DND-41 (cell line): ENCODE measurements around the gene RBPJL.

ENCODE experiments used
- ATAC-seq: fragments of 200-7000 bp; cut with Tn5 transposase; 3 replicates; pipeline ENCODE4 v1.9.1; 2021; ENCODE audit warnings: low read depth; ENCODE audit not compliant: insufficient read depth
- DNase-seq: peaks from one replicate; pipeline ENCODE4 v3.0.0-alpha.2; 2020
- H2AFZ ChIP-seq: 2 replicates; pipeline ENCODE4 v1.6.0; 2012; ENCODE audit warnings: low read depth, low read length
- H3K27ac ChIP-seq: 2 replicates; pipeline ENCODE4 v1.5.1; 2012; ENCODE audit warnings: low read length, inconsistent platforms
- H3K27me3 ChIP-seq: fragments of 200-600 bp; sonication (generic); 2 replicates; pipeline ENCODE4 v1.6.0; 2012; ENCODE audit warnings: low read length, mild to moderate bottlenecking, inconsistent platforms; ENCODE audit not compliant: insufficient read depth, poor library complexity
- H3K36me3 ChIP-seq: 2 replicates; pipeline ENCODE4 v1.5.1; 2012; ENCODE audit warnings: low read length, inconsistent platforms; ENCODE audit not compliant: insufficient read depth
- H3K4me1 ChIP-seq: 2 replicates; pipeline ENCODE4 v1.5.1; 2012; ENCODE audit warnings: mild to moderate bottlenecking, low read length; ENCODE audit not compliant: insufficient read depth
- H3K4me2 ChIP-seq: 2 replicates; pipeline ENCODE4 v1.6.0; 2012; ENCODE audit warnings: mild to moderate bottlenecking, moderate library complexity, low read length, inconsistent platforms; ENCODE audit not compliant: insufficient read depth
- H3K4me3 ChIP-seq, 2 experiments: fragments of 200-600 bp in 1 of 2; shearing (Covaris generic) in 1 of 2; 2 replicates each; pipeline ENCODE4 v1.5.1; 2012 to 2016; ENCODE audit warnings: inconsistent platforms in 2 of 2, low read length in 2 of 2, mild to moderate bottlenecking in 2 of 2, low read depth in 1 of 2, moderate library complexity in 1 of 2
- H3K79me2 ChIP-seq: 2 replicates; pipeline ENCODE4 v1.6.0; 2012; ENCODE audit warnings: low read length, inconsistent platforms; ENCODE audit not compliant: insufficient read depth
- H3K9ac ChIP-seq: 2 replicates; pipeline ENCODE4 v1.6.0; 2012; ENCODE audit warnings: low read depth, mild to moderate bottlenecking, inconsistent platforms, low read length, moderate library complexity
- H3K9me3 ChIP-seq: 2 replicates; pipeline ENCODE4 v1.5.1; 2012; ENCODE audit warnings: low read length, moderate library complexity, mild to moderate bottlenecking, inconsistent platforms; ENCODE audit not compliant: insufficient read depth, severe bottlenecking
- H4K20me1 ChIP-seq: 2 replicates; pipeline ENCODE4 v1.6.0; 2012; ENCODE audit warnings: low read length; ENCODE audit not compliant: insufficient read depth
- EZH2 ChIP-seq: IDR thresholded peaks from 3 replicates; pipeline ENCODE4 v1.6.1; 2012; ENCODE audit warnings: borderline replicate concordance, low read depth, mild to moderate bottlenecking, moderate library complexity, low read length, inconsistent platforms; ENCODE audit not compliant: severe bottlenecking
- TF ChIP-seq, protein P1 (sequence below): IDR thresholded peaks from 2 replicates; pipeline ENCODE4 v1.5.1; 2012; ENCODE audit warnings: borderline replicate concordance, low read length, moderate library complexity, mild to moderate bottlenecking; ENCODE audit not compliant: poor library complexity, severe bottlenecking; ENCODE audit errors: extremely low read depth

RBPJL gene

DNA sequence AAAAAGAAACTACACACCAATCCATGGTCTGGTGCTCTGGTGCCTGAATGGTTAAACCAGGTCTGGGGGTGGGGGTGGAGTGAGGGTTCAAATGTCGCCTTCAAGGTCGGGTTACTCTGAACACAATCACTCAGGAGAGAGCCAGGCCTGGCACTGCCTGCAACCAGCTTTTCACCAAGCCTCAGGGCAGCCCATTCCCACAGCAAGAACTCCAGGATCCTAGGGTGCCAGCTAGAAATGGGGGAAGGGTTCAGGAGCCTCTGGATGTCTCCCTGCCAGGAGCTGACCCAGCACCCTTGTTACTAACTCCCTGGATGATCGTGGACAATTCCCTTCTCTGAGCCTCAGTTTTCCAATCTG is 34.9 kb downstream of the RBPJL start:
- H3K79me2 ChIP-seq: no peaks in the 10 kb centered on the region
- H3K4me3 ChIP-seq: no peak overlapping the region
- H4K20me1 ChIP-seq: 0 out of 2 replicates have a peak, but pooled peaks cover 2% of the 10 kb centered on the region
- H3K27me3 ChIP-seq: peaks cover 67% of the 10 kb centered on the region
- H3K9me3 ChIP-seq: no peaks in the 10 kb centered on the region
- ATAC-seq (no peak), DNase-seq (no peak)
- H3K9ac ChIP-seq: no peak overlapping the region
- H3K4me2 ChIP-seq: no peak overlapping the region
- H3K4me1 ChIP-seq: no peaks in the 10 kb centered on the region
- no peak for TF ChIP-seq EZH2
- no peak overlapping the region for H3K27ac ChIP-seq
- no peak overlapping the region for H2AFZ ChIP-seq
- no peaks in the 10 kb centered on the region for H3K36me3 ChIP-seq

DNA sequence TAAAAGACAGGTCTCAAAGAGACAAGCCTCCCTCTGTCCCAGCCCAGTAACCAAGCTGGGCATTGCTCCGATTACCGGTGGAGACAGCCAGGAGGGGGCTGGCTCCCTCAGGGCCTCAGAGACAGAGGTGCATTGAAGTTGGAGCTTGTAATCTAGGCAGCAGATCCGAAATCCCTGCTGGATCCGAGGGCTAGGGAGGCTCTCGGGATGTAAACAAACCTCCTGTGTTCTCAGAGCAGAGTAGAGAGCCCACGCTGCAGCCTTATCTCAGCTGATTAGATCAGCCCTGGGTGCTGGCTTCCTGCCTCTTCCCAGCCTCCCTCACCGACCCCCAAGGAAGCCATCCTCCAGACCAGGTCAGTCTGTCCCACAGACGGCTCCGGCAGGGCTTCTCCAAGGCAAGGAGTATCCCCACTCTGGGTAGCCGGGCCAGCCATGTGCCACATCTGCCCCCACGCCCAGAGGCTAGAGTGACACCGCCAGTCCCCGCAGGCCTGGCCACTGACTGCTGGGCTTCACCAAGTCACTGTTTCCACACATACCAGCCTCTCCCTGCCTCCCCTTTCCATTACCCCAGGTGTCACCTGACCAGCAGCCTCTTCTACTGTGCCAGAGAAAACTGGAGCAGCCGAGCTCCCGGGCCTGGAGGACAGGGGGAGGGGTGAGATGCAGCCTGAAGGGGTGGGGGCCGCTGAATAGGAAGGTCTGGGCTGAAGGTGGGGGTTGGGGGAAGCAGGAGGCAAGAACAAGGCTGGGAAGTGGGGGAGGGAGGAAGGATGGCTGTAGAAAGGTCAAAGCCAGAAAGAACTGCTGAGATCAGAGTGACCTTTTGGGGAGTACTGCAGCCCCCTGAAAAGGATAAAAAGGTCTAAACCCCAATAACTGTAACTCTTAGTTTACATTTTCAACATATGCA is 35.6 kb downstream of the RBPJL start:
- H3K36me3 ChIP-seq: no peaks in the 10 kb centered on the region
- H2AFZ ChIP-seq: no peak overlapping the region
- ATAC-seq (no peak), DNase-seq (no peak)
- TF ChIP-seq, protein P1, sequence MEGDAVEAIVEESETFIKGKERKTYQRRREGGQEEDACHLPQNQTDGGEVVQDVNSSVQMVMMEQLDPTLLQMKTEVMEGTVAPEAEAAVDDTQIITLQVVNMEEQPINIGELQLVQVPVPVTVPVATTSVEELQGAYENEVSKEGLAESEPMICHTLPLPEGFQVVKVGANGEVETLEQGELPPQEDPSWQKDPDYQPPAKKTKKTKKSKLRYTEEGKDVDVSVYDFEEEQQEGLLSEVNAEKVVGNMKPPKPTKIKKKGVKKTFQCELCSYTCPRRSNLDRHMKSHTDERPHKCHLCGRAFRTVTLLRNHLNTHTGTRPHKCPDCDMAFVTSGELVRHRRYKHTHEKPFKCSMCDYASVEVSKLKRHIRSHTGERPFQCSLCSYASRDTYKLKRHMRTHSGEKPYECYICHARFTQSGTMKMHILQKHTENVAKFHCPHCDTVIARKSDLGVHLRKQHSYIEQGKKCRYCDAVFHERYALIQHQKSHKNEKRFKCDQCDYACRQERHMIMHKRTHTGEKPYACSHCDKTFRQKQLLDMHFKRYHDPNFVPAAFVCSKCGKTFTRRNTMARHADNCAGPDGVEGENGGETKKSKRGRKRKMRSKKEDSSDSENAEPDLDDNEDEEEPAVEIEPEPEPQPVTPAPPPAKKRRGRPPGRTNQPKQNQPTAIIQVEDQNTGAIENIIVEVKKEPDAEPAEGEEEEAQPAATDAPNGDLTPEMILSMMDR: no peak
- no peaks in the 10 kb centered on the region for H3K9me3 ChIP-seq
- no peaks in the 10 kb centered on the region for H3K4me1 ChIP-seq
- H3K4me2 ChIP-seq: no peak overlapping the region
- no peak overlapping the region for H3K27ac ChIP-seq
- H4K20me1 ChIP-seq: 0 out of 2 replicates have a peak, but pooled peaks cover 2% of the 10 kb centered on the region
- H3K4me3 ChIP-seq: no peak overlapping the region
- no peaks in the 10 kb centered on the region for H3K79me2 ChIP-seq
- peaks cover 66% of the 10 kb centered on the region for H3K27me3 ChIP-seq
- H3K9ac ChIP-seq: no peak overlapping the region

DNA sequence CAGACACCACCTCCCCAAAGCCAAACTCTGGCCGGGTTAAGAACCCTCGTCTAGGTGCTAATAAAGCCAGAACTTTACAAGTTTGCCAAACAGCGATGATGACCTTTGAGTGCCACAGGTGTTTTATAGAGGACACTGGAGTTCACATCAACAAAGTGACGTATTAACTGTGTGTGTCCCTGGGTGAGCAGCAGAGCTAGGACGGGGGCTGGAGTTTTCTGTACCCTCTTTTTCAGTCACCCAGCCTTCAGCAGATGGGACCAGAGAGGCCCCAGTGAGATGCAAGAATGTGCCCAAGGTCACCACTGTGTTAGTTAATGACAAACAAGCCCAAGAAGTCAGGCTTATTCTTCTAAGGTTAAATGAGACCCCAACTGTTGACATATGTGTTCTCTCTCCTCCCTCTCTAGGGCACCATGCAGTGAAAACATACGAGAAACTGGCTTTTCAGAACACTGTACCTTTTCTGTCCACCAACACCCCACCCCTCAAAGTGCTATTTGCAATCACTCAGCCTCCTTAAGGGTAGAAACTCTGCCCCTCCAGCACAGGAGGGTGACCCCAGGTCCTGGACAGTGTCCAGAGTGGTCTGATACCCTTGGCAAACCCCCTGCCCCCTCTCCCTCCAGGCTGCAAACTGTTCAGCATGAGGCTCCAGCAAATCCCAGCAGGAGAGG is 36.4 kb downstream of the RBPJL start:
- ATAC-seq: no peak
- 0 out of 2 replicates have a peak, but pooled peaks cover 2% of the 10 kb centered on the region for H4K20me1 ChIP-seq
- TF ChIP-seq EZH2: no peak
- TF ChIP-seq, protein P1: no peak
- H3K79me2 ChIP-seq: no peaks in the 10 kb centered on the region
- H2AFZ ChIP-seq: no peak overlapping the region
- no peak overlapping the region for H3K27ac ChIP-seq
- H3K9ac ChIP-seq: no peak overlapping the region
- H3K36me3 ChIP-seq: no peaks in the 10 kb centered on the region
- H3K4me1 ChIP-seq: no peaks in the 10 kb centered on the region
- no peak overlapping the region for H3K4me2 ChIP-seq
- DNase-seq: no peak
- no peaks in the 10 kb centered on the region for H3K9me3 ChIP-seq
- H3K4me3 ChIP-seq: no peak overlapping the region
- peaks cover 67% of the 10 kb centered on the region for H3K27me3 ChIP-seq

DNA sequence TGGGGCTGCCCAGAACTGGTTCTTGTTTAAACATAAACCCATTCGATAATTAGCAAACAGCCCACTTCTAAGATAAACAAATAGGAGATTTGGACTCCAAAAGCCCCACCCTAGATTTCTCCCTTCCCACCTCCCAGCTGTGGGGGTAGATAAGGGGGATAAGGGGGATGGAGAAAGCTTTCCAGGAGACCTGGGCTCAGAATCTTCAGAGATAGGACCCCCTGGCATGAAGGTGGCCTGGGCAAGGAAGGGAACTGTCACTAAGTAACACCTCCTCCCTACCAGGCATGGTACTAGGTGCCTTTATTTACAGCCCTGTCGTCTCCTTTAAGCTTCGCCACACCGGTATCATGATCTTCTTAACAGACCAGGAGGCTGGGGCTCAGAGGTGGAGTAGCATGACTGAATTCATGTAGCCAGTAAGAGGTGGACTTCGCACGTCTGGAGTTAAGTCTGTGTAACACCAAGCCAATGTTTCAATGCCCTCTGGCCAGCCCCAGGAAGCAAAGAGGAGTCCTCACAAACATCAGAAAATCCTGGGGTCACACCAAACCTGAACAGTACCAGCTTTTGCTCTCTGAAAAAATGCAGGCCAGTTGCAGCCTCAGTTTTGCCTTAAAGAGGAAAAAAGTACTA is 37.0 kb downstream of the RBPJL start:
- DNase-seq: no peak
- no peak for ATAC-seq
- H3K4me3 ChIP-seq: no peak overlapping the region
- TF ChIP-seq EZH2: no peak
- TF ChIP-seq, protein P1: no peak
- 0 out of 2 replicates have a peak, but pooled peaks cover 2% of the 10 kb centered on the region for H4K20me1 ChIP-seq
- no peaks in the 10 kb centered on the region for H3K9me3 ChIP-seq
- H3K27me3 ChIP-seq: peaks cover 67% of the 10 kb centered on the region
- H3K79me2 ChIP-seq: no peaks in the 10 kb centered on the region
- no peaks in the 10 kb centered on the region for H3K4me1 ChIP-seq
- no peak overlapping the region for H3K27ac ChIP-seq
- no peaks in the 10 kb centered on the region for H3K36me3 ChIP-seq
- no peak overlapping the region for H3K4me2 ChIP-seq
- H3K9ac ChIP-seq: no peak overlapping the region
- no peak overlapping the region for H2AFZ ChIP-seq
